Iris pigment epithelial cell (primary cell): Measurements from ENCODE around the gene OPN1MW.
"Not testable (repeated sequence)": the region's sequence is repeated elsewhere in the genome, so short reads cannot be mapped to it uniquely, and the experiment has no call there.

Experiments
- DNase-seq: peaks from one replicate; pipeline ENCODE4 v3.0.0-alpha.2; 2011; ENCODE audit warnings: low read depth

The OPN1MW gene

DNA sequence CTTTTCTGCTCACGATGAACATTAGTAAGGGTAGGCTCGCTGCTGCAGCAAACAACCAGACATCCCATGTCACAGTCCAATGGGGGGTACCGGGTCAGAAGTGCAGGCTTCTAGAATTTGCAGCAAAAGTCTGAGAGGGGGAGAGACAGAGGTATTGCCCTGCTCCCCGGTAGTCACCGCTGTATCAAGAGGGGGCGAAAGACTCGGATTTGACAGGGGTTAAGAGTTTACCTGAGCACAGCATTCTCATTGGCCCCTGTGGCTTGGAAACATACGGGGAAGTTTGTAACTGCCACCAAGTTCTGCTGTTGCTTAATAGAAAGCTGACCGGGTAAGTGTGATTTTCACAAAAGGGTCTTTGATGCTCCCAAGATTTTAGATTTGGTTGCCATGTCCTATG, 28.7 kb downstream of the OPN1MW start:
- DNase-seq, result not testable (repeated sequence)

GRCh38 chrX:154211499-154211898, 29.1 kb downstream of the OPN1MW start:
- DNase-seq, result not testable (repeated sequence)

- not testable (repeated sequence) for DNase-seq
These were observed 37.1 kb downstream of the OPN1MW start, which contains the start of gene OPN1MW2 for GRCh38 chrX:154219456-154219855. OPN1MW2 (plus strand) TSS chrX:154219756; CDS start chrX:154219816, 60 bp downstream.

DNA sequence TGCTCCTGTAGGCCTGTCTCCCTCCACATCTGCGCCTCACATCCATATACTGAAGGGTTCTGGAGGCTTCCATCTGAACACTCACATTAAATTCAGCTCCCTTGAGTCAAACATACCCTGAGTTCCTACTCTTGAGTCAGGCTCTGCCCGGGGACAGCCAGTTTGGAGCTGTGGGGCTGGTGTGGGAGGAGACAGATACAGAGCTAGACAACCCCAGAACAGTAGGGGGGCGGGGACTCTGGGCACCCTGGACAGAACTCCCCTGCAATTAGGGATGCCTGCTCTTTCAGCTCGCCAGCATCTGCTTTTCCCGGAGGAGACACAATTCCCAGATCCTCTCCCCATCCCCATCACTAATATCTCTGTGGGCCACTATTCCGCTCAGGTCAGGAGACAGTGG, 42.9 kb downstream of the OPN1MW start:
- not testable (repeated sequence) for DNase-seq

GRCh38 chrX:154226706-154227105, 44.3 kb downstream of the OPN1MW start:
- not testable (repeated sequence) for DNase-seq

GRCh38 chrX:154231443-154231842, 49.0 kb downstream of the OPN1MW start:
- DNase-seq, result not testable (repeated sequence)

GRCh38 chrX:154233620-154234019, 51.2 kb downstream of the OPN1MW start:
- DNase-seq, result not testable (repeated sequence)

- DNase-seq, result not testable (repeated sequence)
These were observed 56.7 kb downstream of the OPN1MW start for GRCh38 chrX:154238939-154239559.

- not testable (repeated sequence) for DNase-seq
These were observed 57.6 kb downstream of the OPN1MW start for GRCh38 chrX:154239982-154240503.
